T-cell (primary cell): ENCODE data around the gene MELK. TPM values are rescaled to one million over a fixed set of nuclear protein-coding genes. Genes with fewer than 3 reads are reported as not detected.

Experiments
- ATAC-seq, 4 experiments: fragments of 200-7000 bp in 3 of 4; fragments of 150-1000 bp in 1 of 4; cut with Tn5 transposase; replicated peaks in 1 of 4; 1 replicate in 3 of 4; 2 replicates in 1 of 4; pipeline ENCODE4 v1.10.0; 2021; ENCODE audit warnings: moderate library complexity in 3 of 4, mild to moderate bottlenecking in 2 of 4, moderate number of reproducible peaks in 1 of 4
- CTCF ChIA-PET, 2 donors: fragments of 300-600 bp; sonication (Branson Sonifier 250); formaldehyde crosslinking; loops; one replicate each; lab custom pipeline; 2022; ENCODE audit warnings: antibody characterized with exemption in 2 of 2; lab: Charles Lee
- POLR2A ChIA-PET, 2 donors: fragments of 300-600 bp; sonication (Branson Sonifier 250); formaldehyde crosslinking; loops; one replicate each; lab custom pipeline; 2022; ENCODE audit warnings: antibody characterized with exemption in 2 of 2; lab: Charles Lee
- DNase-seq, 35 experiments: peaks; one replicate each; pipeline versions ENCODE4 v3.0.0 to v3.0.0-alpha.2; 2013 to 2023
- H3K27ac ChIP-seq: one replicate; pipeline ENCODE4 v1.5.1; 2013; ENCODE audit warnings: low read length
- H3K27me3 ChIP-seq, 2 experiments: replicated peaks in 1 of 2; 1 replicate in 1 of 2; 2 replicates in 1 of 2; pipeline versions ENCODE4 v1.6.1 to v1.7.0; 2013; ENCODE audit warnings: low read length in 1 of 2, mixed read lengths in 1 of 2; ENCODE audit not compliant: control insufficient read depth in 2 of 2, insufficient read depth in 2 of 2; ENCODE audit errors: extremely low read depth in 1 of 2
- H3K36me3 ChIP-seq, 2 donors: 1 replicate in 1 of 2; 2 replicates in 1 of 2; pipeline versions ENCODE4 v1.6.1 to v1.7.0; 2013; ENCODE audit warnings: low read length in 1 of 2; ENCODE audit not compliant: control insufficient read depth in 2 of 2, insufficient read depth in 1 of 2; ENCODE audit errors: extremely low read depth in 1 of 2
- H3K4me1 ChIP-seq, 2 experiments: 1 replicate in 1 of 2; 2 replicates in 1 of 2; pipeline versions ENCODE4 v1.6.1 to v1.7.0; 2013; ENCODE audit warnings: low read length in 2 of 2, mixed read lengths in 1 of 2; ENCODE audit not compliant: insufficient read depth in 2 of 2, control insufficient read depth in 1 of 2; ENCODE audit errors: extremely low read depth in 1 of 2
- H3K4me3 ChIP-seq, 2 donors: 1 replicate in 1 of 2; 2 replicates in 1 of 2; pipeline versions ENCODE4 v1.5.1 to v1.7.0; 2013; ENCODE audit warnings: mild to moderate bottlenecking in 2 of 2, low read length in 1 of 2, moderate library complexity in 1 of 2; ENCODE audit not compliant: control insufficient read depth in 1 of 2; ENCODE audit errors: extremely low read depth in 1 of 2
- H3K9me3 ChIP-seq: 2 replicates; pipeline ENCODE4 v1.7.0; 2013
- H3K27ac Mint-ChIP-seq, 2 donors: one replicate each; pipeline ENCODE4 v1.8.0; 2020 to 2021; ENCODE audit warnings: mild to moderate bottlenecking in 2 of 2, mixed read lengths in 2 of 2
- H3K27me3 Mint-ChIP-seq, 2 donors: one replicate each; pipeline ENCODE4 v1.8.0; 2021 to 2022; ENCODE audit warnings: mixed read lengths in 2 of 2
- H3K36me3 Mint-ChIP-seq: one replicate; pipeline ENCODE4 v1.8.0; 2021; ENCODE audit warnings: mixed read lengths
- H3K4me1 Mint-ChIP-seq, 3 donors: one replicate each; pipeline ENCODE4 v1.8.0; 2020 to 2022; ENCODE audit warnings: mixed read lengths in 3 of 3, mild to moderate bottlenecking in 1 of 3
- H3K4me3 Mint-ChIP-seq, 3 donors: one replicate each; pipeline ENCODE4 v1.8.0; 2020 to 2022; ENCODE audit warnings: mild to moderate bottlenecking in 3 of 3, mixed read lengths in 3 of 3, moderate library complexity in 3 of 3
- H3K9me3 Mint-ChIP-seq, 3 donors: one replicate each; pipeline ENCODE4 v1.8.0; 2020 to 2022; ENCODE audit warnings: mixed read lengths in 3 of 3
- WGBS: methylation state at CpG from one replicate; pipeline ENCODE4 v1.1.5; 2013; ENCODE audit warnings: missing lambda C conversion rate; ENCODE audit not compliant: insufficient coverage; 5-methylcytosine and 5-hydroxymethylcytosine counted together
- total RNA-seq, 35 experiments: library from RNA in 6 of 35; stranded (reverse) in 6 of 35; fragments of 120-200 nt in 1 of 35; gene quantifications; one replicate each; pipeline versions ENCODE4 v1.2.1 to v1.2.4 and lab custom pipeline; 2013 to 2026

The MELK gene
- total RNA-seq, 5 donors from 2014 or later (not counting 1 experiment from before 2014, with no cell fraction given) = 0.44 to 1.3 (median 0.69) TPM

GRCh38 chr9:36716496-36716895 is 143.8 kb downstream of the MELK start:
- H3K9me3 ChIP-seq = no peaks in the 10 kb centered on the region
- Mint-ChIP-seq H3K4me3 (no peak overlapping the region), H3K4me1 (no peaks in the 10 kb centered on the region), H3K27me3 (peaks cover 6 to 11% of the 10 kb centered on the region in 2 donors), H3K9me3 (peaks cover 3 to 9% (median 7%) of the 10 kb centered on the region in 3 donors), H3K36me3 (no peaks in the 10 kb centered on the region), H3K27ac (no peak overlapping the region)
- ChIA-PET POLR2A (no interaction called here), CTCF (no interaction called here)
- no peak overlapping the region for H3K4me3 ChIP-seq
- no peak overlapping the region for H3K27ac ChIP-seq
- no peak for ATAC-seq
- no peak for DNase-seq
- no peaks in the 10 kb centered on the region for H3K4me1 ChIP-seq
- peaks cover 0 to 3% of the 10 kb centered on the region in 2 experiments for H3K27me3 ChIP-seq
- whole genome bisulfite sequencing = no CpG with 5 or more reads among the region's 2 CpGs
- H3K36me3 ChIP-seq = no peaks in the 10 kb centered on the region

GRCh38 chr9:36717276-36717675 is 144.6 kb downstream of the MELK start:
- Histone ChIP-seq H3K36me3 (no peaks in the 10 kb centered on the region), H3K9me3 (no peaks in the 10 kb centered on the region), H3K27ac (no peak overlapping the region), H3K27me3 (peaks cover 0 to 5% of the 10 kb centered on the region in 2 experiments), H3K4me1 (no peaks in the 10 kb centered on the region), H3K4me3 (no peak overlapping the region)
- H3K4me3 Mint-ChIP-seq = no peak overlapping the region
- POLR2A ChIA-PET = no interaction called here
- ATAC-seq (no peak), DNase-seq (no peak)
- H3K4me1 Mint-ChIP-seq = no peaks in the 10 kb centered on the region
- no CpG with 5 or more reads among the region's 3 CpGs for WGBS
- H3K36me3 Mint-ChIP-seq = no peaks in the 10 kb centered on the region
- H3K27ac Mint-ChIP-seq = no peak overlapping the region
- CTCF ChIA-PET = no interaction called here
- H3K27me3 Mint-ChIP-seq = peaks cover 5 to 11% of the 10 kb centered on the region in 2 donors
- peaks cover 3 to 9% (median 7%) of the 10 kb centered on the region in 3 donors for H3K9me3 Mint-ChIP-seq

- Mint-ChIP-seq H3K27ac (no peak overlapping the region), H3K36me3 (no peaks in the 10 kb centered on the region), H3K4me3 (no peak overlapping the region), H3K27me3 (peaks cover 2 to 4% of the 10 kb centered on the region in 2 donors), H3K9me3 (peaks cover 0 to under 1% (median under 1%) of the 10 kb centered on the region in 3 donors), H3K4me1 (no peaks in the 10 kb centered on the region)
- H3K36me3 ChIP-seq = no peaks in the 10 kb centered on the region
- no peaks in the 10 kb centered on the region for H3K9me3 ChIP-seq
- no peaks in the 10 kb centered on the region for H3K4me1 ChIP-seq
- no peak overlapping the region for H3K4me3 ChIP-seq
- H3K27ac ChIP-seq = no peak overlapping the region
- no peak for ATAC-seq
- peaks cover 0 to 8% of the 10 kb centered on the region in 2 experiments for H3K27me3 ChIP-seq
- POLR2A ChIA-PET = no interaction called here
- no peak for DNase-seq
- WGBS = no CpG with 5 or more reads among the region's 1 CpG
- CTCF ChIA-PET = no interaction called here
Measured at GRCh38 chr9:36718612-36719011, 145.9 kb downstream of the MELK start.

GRCh38 chr9:36720043-36720442 is 147.3 kb downstream of the MELK start:
- no peak overlapping the region for H3K27ac Mint-ChIP-seq
- no peak for ATAC-seq
- H3K4me3 Mint-ChIP-seq = no peak overlapping the region
- Histone ChIP-seq H3K9me3 (no peaks in the 10 kb centered on the region), H3K4me3 (no peak overlapping the region), H3K36me3 (no peaks in the 10 kb centered on the region), H3K27ac (no peak overlapping the region), H3K27me3 (peaks cover 0 to 15% of the 10 kb centered on the region in 2 experiments), H3K4me1 (no peaks in the 10 kb centered on the region)
- ChIA-PET POLR2A (no interaction called here), CTCF (interaction anchor here in 1 of 2 donors (0.6 kb wide), 1 partner anchor 312 kb away, joined by 3 read pairs; no protein-coding TSS in a partner anchor)
- no peaks in the 10 kb centered on the region for H3K36me3 Mint-ChIP-seq
- H3K4me1 Mint-ChIP-seq = no peaks in the 10 kb centered on the region
- peaks cover 0 to 3% of the 10 kb centered on the region in 2 donors for H3K27me3 Mint-ChIP-seq
- WGBS = 93% methylated on average over 6 of the region's 9 CpGs
- DNase-seq = no peak
- no peaks in the 10 kb centered on the region for H3K9me3 Mint-ChIP-seq

GRCh38 chr9:36721846-36722588 is 149.3 kb downstream of the MELK start:
- Histone ChIP-seq H3K9me3 (no peaks in the 10 kb centered on the region), H3K4me3 (no peak overlapping the region), H3K4me1 (no peaks in the 10 kb centered on the region), H3K27me3 (peaks cover 0 to 15% of the 10 kb centered on the region in 2 experiments), H3K27ac (no peak overlapping the region), H3K36me3 (no peaks in the 10 kb centered on the region)
- WGBS = 83% methylated on average over 4 of the region's 8 CpGs
- Mint-ChIP-seq H3K27me3 (peaks cover 0 to 3% of the 10 kb centered on the region in 2 donors), H3K27ac (no peak overlapping the region), H3K4me3 (no peak overlapping the region), H3K9me3 (no peaks in the 10 kb centered on the region), H3K36me3 (no peaks in the 10 kb centered on the region), H3K4me1 (no peaks in the 10 kb centered on the region)
- CTCF ChIA-PET = interaction anchor here in 1 of 2 donors (1.8 kb wide), 1 partner anchor 10 kb away, joined by 4 read pairs; no protein-coding TSS in a partner anchor
- DNase-seq (no peak), ATAC-seq (no peak)
- POLR2A ChIA-PET = no interaction called here

GRCh38 chr9:36725777-36726356 is 153.2 kb downstream of the MELK start:
- H3K4me1 ChIP-seq = no peaks in the 10 kb centered on the region
- no peak overlapping the region for H3K27ac ChIP-seq
- H3K9me3 Mint-ChIP-seq = no peaks in the 10 kb centered on the region
- CTCF ChIA-PET = no interaction called here
- WGBS = 90% methylated on average over 2 of the region's 3 CpGs
- H3K4me3 Mint-ChIP-seq = no peak overlapping the region
- H3K4me1 Mint-ChIP-seq = peaks cover 0 to 4% (median 0%) of the 10 kb centered on the region in 3 donors
- H3K9me3 ChIP-seq = no peaks in the 10 kb centered on the region
- no peak overlapping the region for H3K27ac Mint-ChIP-seq
- H3K36me3 Mint-ChIP-seq = no peaks in the 10 kb centered on the region
- ATAC-seq (no peak), DNase-seq (no peak)
- no peaks in the 10 kb centered on the region for H3K27me3 Mint-ChIP-seq
- H3K4me3 ChIP-seq = no peak overlapping the region
- peaks cover 0 to 12% of the 10 kb centered on the region in 2 experiments for H3K27me3 ChIP-seq
- H3K36me3 ChIP-seq = no peaks in the 10 kb centered on the region
- POLR2A ChIA-PET = no interaction called here
